Measurements from ENCODE around the gene SAXO1.
A peak's percentile ranks its signal among the peaks of the same experiment; 100 is the strongest.

DNA sequence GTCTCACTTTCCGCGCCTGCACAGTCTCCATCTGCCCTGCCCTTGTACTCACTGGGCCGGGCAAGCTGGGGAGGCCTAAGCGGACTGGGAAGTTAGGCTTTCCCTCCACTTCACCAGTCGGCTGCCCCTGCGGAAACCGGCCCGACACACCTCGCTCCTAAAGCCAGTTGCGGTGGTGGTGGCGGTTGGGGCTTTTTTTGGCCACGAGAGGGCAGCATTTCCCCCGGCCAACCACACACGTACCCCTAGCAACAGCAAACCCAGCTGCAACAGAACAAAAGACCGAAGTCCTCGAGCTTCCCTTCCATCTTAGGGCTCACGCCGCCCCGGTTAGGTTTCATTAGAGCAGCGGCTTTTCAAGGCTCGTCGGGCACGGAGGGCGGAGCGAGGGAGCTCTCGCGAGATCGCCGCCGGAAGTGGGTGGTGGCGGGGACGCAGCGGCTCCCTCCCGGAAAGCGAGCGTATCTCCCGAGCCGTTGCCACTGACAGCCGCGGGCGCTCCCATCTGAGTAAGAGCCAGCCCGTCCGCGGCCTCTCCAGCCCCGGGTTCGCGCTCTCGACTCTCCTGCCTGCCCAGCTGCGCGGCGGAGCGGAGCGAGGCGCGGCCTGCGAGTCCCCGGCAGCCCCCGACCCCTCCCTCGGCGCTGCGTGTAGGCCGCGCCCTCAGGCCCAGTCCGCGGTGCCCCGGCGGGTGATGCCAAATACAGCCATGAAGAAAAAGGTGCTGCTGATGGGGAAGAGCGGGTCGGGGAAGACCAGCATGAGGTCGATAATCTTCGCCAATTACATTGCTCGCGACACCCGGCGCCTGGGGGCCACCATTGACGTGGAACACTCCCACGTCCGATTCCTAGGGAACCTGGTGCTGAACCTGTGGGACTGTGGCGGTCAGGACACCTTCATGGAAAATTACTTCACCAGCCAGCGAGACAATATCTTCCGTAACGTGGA lies 16.2 kb upstream of the SAXO1 start, which contains the start of gene RRAGA:
- TF ChIP-seq POLR2AphosphoS5 (IDR thresholded peaks at IDR 0.05; ENCODE audit: insufficient read depth in 1 of 2, low read depth in 1 of 2) (peak; percentile 86 to 94), POLR2A (IDR thresholded peaks at IDR 0.05) (peak in 1 of 2 donors; percentile 75)
- TF ChIP-seq, protein P1, sequence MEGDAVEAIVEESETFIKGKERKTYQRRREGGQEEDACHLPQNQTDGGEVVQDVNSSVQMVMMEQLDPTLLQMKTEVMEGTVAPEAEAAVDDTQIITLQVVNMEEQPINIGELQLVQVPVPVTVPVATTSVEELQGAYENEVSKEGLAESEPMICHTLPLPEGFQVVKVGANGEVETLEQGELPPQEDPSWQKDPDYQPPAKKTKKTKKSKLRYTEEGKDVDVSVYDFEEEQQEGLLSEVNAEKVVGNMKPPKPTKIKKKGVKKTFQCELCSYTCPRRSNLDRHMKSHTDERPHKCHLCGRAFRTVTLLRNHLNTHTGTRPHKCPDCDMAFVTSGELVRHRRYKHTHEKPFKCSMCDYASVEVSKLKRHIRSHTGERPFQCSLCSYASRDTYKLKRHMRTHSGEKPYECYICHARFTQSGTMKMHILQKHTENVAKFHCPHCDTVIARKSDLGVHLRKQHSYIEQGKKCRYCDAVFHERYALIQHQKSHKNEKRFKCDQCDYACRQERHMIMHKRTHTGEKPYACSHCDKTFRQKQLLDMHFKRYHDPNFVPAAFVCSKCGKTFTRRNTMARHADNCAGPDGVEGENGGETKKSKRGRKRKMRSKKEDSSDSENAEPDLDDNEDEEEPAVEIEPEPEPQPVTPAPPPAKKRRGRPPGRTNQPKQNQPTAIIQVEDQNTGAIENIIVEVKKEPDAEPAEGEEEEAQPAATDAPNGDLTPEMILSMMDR (IDR thresholded peaks at IDR 0.05): peak; percentile 88 to 96 (median 88)

Data from vagina (tissue), 2 donors.